Vagina (tissue), 2 donors: ENCODE results near the gene SLC17A9. TPM values are rescaled to one million over a fixed set of nuclear protein-coding genes. Genes with fewer than 3 reads are reported as not detected.

Experiments used
- DNase-seq, 2 donors: peaks; one replicate each; pipeline ENCODE4 v3.0.0-alpha.2; 2017; ENCODE audit errors: extremely low spot score in 2 of 2
- H3K27ac ChIP-seq: fragments of 200-600 bp; sonication (generic); one replicate; pipeline ENCODE4 v1.5.1; 2019
- H3K27me3 ChIP-seq: fragments of 200-600 bp; sonication (generic); one replicate; pipeline ENCODE4 v1.5.1; 2019
- H3K36me3 ChIP-seq, 2 donors: fragments of 200-600 bp; sonication (generic); one replicate each; pipeline ENCODE4 v1.5.1; 2017 to 2019
- H3K4me1 ChIP-seq: fragments of 200-600 bp; sonication (generic); one replicate; pipeline ENCODE4 v1.5.1; 2019
- H3K4me3 ChIP-seq, 2 donors: fragments of 200-600 bp; sonication (generic); 1 replicate in 1 of 2; 2 replicates in 1 of 2; pipeline ENCODE4 v1.5.1; 2016 to 2019
- H3K9me3 ChIP-seq: fragments of 200-600 bp; sonication (generic); one replicate; pipeline ENCODE4 v1.5.1; 2019
- CTCF ChIP-seq, 3 experiments: fragments of 450-650 bp in 2 of 3; fragments of 200-600 bp in 1 of 3; sonication (generic) in 1 of 3; IDR thresholded peaks; one replicate each; pipeline ENCODE4 v1.5.1; 2017 to 2019; ENCODE audit warnings: antibody characterized with exemption in 3 of 3, mild to moderate bottlenecking in 2 of 3, moderate library complexity in 2 of 3
- POLR2A ChIP-seq, 2 donors: fragments of 450-650 bp; IDR thresholded peaks; one replicate each; pipeline ENCODE4 v1.6.1; 2017; ENCODE audit warnings: antibody characterized with exemption in 2 of 2, mild to moderate bottlenecking in 2 of 2, moderate library complexity in 2 of 2
- POLR2AphosphoS5 ChIP-seq, 2 donors: sonication (generic); formaldehyde crosslinking; IDR thresholded peaks; one replicate each; pipeline ENCODE4 v1.9.0; 2017; ENCODE audit warnings: antibody characterized with exemption in 2 of 2, mild to moderate bottlenecking in 2 of 2, low read depth in 1 of 2; ENCODE audit not compliant: insufficient read depth in 1 of 2
- intact Hi-C: fragments of 100-400 bp; cut with DNase I; formaldehyde crosslinking; loops from one replicate; pipeline ENCODE4 v1.15.1; 2023
- total RNA-seq: library from RNA; depleted of rRNA; stranded (reverse); fragments of >200 nt; gene quantifications from one replicate; pipeline ENCODE4 v1.2.3, GENCODE V29; 2016

Gene SLC17A9
- total RNA-seq, 1 donor from 2014 or later, result 2.5 TPM

- no peaks in the 10 kb centered on the region for H3K9me3 ChIP-seq
- DNase-seq, result no peak
- intact Hi-C loops, result no loop called here
- H3K27ac ChIP-seq, result peak overlapping the region; percentile 86
- peaks cover 0 to 30% of the 10 kb centered on the region in 2 donors for H3K36me3 ChIP-seq
- peak overlapping the region; percentile 38 to 41 for H3K4me3 ChIP-seq
- H3K4me1 ChIP-seq, result peaks cover 31% of the 10 kb centered on the region
- TF ChIP-seq POLR2A (IDR thresholded peaks at IDR 0.05), result no peak
- TF ChIP-seq CTCF (IDR thresholded peaks at IDR 0.05), result no peak
- no peak for TF ChIP-seq POLR2AphosphoS5 (IDR thresholded peaks at IDR 0.05; ENCODE audit: insufficient read depth in 1 of 2, low read depth in 1 of 2)
- H3K27me3 ChIP-seq, result no peaks in the 10 kb centered on the region
Measured at GRCh38 chr20:62951896-62952372, 575 bp upstream of the SLC17A9 start.

GRCh38 chr20:62952968-62953838 lies 694 bp downstream of the SLC17A9 start:
- TF ChIP-seq CTCF (IDR thresholded peaks at IDR 0.05), result no peak
- TF ChIP-seq POLR2A (IDR thresholded peaks at IDR 0.05), result no peak
- TF ChIP-seq POLR2AphosphoS5 (IDR thresholded peaks at IDR 0.05; ENCODE audit: insufficient read depth in 1 of 2, low read depth in 1 of 2), result no peak
- no peak for DNase-seq
- H3K4me1 ChIP-seq, result peaks cover 31% of the 10 kb centered on the region
- intact Hi-C loops, result no loop called here
- H3K9me3 ChIP-seq, result no peaks in the 10 kb centered on the region
- H3K27me3 ChIP-seq, result no peaks in the 10 kb centered on the region
- peak overlapping the region; percentile 38 to 41 for H3K4me3 ChIP-seq
- peaks cover 0 to 18% of the 10 kb centered on the region in 2 donors for H3K36me3 ChIP-seq
- peak overlapping the region; percentile 86 for H3K27ac ChIP-seq

- intact Hi-C loops, result no loop called here
- Histone ChIP-seq H3K4me1 (peaks cover 31% of the 10 kb centered on the region), H3K27me3 (no peaks in the 10 kb centered on the region), H3K27ac (peak overlapping the region; percentile 86), H3K4me3 (peak overlapping the region; percentile 38 to 41), H3K36me3 (peaks cover 0 to 12% of the 10 kb centered on the region in 2 donors), H3K9me3 (no peaks in the 10 kb centered on the region)
- TF ChIP-seq POLR2AphosphoS5 (IDR thresholded peaks at IDR 0.05; ENCODE audit: insufficient read depth in 1 of 2, low read depth in 1 of 2) (peak in 1 of 2 donors; percentile 46), CTCF (IDR thresholded peaks at IDR 0.05) (no peak)
- no peak for DNase-seq
Measured at GRCh38 chr20:62953839-62954703, 1.6 kb downstream of the SLC17A9 start.

GRCh38 chr20:62955519-62956386 lies 3.2 kb downstream of the SLC17A9 start:
- no peaks in the 10 kb centered on the region for H3K27me3 ChIP-seq
- no peak for DNase-seq
- H3K9me3 ChIP-seq, result no peaks in the 10 kb centered on the region
- H3K36me3 ChIP-seq, result no peaks in the 10 kb centered on the region
- H3K4me3 ChIP-seq, result no peak overlapping the region
- H3K4me1 ChIP-seq, result peaks cover 31% of the 10 kb centered on the region
- H3K27ac ChIP-seq, result no peak overlapping the region
- TF ChIP-seq POLR2A (IDR thresholded peaks at IDR 0.05) (no peak), CTCF (IDR thresholded peaks at IDR 0.05) (no peak)
- intact Hi-C loops, result no loop called here
